HL-60 (cell line): Measurements from ENCODE around the gene STON2.

Source experiments
- CTCF ChIP-seq: IDR thresholded peaks from one replicate; pipeline ENCODE4 v1.5.1; 2011; ENCODE audit warnings: low read length, control low read depth, inconsistent platforms; ENCODE audit not compliant: insufficient read depth
- GABPA ChIP-seq: IDR thresholded peaks from 2 replicates; pipeline ENCODE4 v1.6.1; 2012; ENCODE audit warnings: low read depth

DNA sequence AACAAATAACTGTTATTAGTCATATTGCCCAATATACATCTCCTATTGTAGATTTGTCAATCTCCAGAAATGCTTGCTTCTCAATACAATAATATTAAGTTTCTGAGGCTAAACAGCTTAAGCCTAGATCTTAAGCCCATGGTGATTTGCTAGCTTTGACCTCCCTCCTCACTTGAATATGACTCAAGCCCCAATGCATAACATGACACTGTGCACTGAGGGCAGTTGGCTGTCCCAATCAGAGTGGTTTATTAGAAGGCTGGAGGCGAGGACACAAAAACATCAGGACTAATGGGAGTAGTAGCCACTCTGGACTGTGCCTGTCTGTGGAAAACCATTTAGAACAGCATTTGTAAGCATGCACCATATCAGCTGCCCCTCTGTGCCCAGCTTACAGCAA, 98.3 kb downstream of the STON2 start:
- TF ChIP-seq CTCF (no peak), GABPA (no peak)
